Activated CD8-positive, alpha-beta T cell treated with anti-CD3 and anti-CD28 coated beads, Interleukin-2, amount 10 ng/mL, durations not matched to agents 7 days and 5 days (primary cell): Measurements from ENCODE around the gene CDC42EP3. TPM values are rescaled to one million over a fixed set of nuclear protein-coding genes. Genes with fewer than 3 reads are reported as not detected.
A peak's percentile ranks its signal among the peaks of the same experiment; 100 is the strongest.

Experiments used
- ATAC-seq: fragments of 150-1000 bp; cut with Tn5 transposase; one replicate; pipeline ENCODE4 v1.10.0; 2021; ENCODE audit warnings: moderate library complexity
- CTCF ChIA-PET: fragments of 350-600 bp; sonication (Branson Sonifier 250); formaldehyde crosslinking; loops from one replicate; lab custom pipeline; 2021; ENCODE audit warnings: antibody characterized with exemption; lab: Charles Lee
- POLR2A ChIA-PET: fragments of 350-600 bp; sonication (Branson Sonifier 250); formaldehyde crosslinking; loops from one replicate; lab custom pipeline; 2021; ENCODE audit warnings: antibody characterized with exemption; lab: Charles Lee
- DNase-seq: peaks from one replicate; pipeline ENCODE4 v3.0.0-alpha.2; 2020
- H3K27ac Mint-ChIP-seq: one replicate; pipeline ENCODE4 v1.8.0; 2021; ENCODE audit warnings: mild to moderate bottlenecking, mixed read lengths
- H3K27me3 Mint-ChIP-seq: one replicate; pipeline ENCODE4 v1.8.0; 2021; ENCODE audit warnings: low read depth, mixed read lengths
- H3K36me3 Mint-ChIP-seq: one replicate; pipeline ENCODE4 v1.8.0; 2021; ENCODE audit warnings: low read depth, mixed read lengths
- H3K4me1 Mint-ChIP-seq: one replicate; pipeline ENCODE4 v1.8.0; 2021; ENCODE audit warnings: low read depth, mixed read lengths
- H3K4me3 Mint-ChIP-seq: one replicate; pipeline ENCODE4 v1.8.0; 2021; ENCODE audit warnings: mild to moderate bottlenecking, mixed read lengths
- H3K9me3 Mint-ChIP-seq: one replicate; pipeline ENCODE4 v1.8.0; 2022; ENCODE audit warnings: mixed read lengths; ENCODE audit not compliant: insufficient read depth
- total RNA-seq, 2 experiments: library from RNA; stranded (reverse); gene quantifications; one replicate each; pipeline ENCODE4 v1.2.3, GENCODE V29; 2021

Gene CDC42EP3
- total RNA-seq, 2 experiments from 2014 or later = 30.1 to 33.2 TPM

DNA sequence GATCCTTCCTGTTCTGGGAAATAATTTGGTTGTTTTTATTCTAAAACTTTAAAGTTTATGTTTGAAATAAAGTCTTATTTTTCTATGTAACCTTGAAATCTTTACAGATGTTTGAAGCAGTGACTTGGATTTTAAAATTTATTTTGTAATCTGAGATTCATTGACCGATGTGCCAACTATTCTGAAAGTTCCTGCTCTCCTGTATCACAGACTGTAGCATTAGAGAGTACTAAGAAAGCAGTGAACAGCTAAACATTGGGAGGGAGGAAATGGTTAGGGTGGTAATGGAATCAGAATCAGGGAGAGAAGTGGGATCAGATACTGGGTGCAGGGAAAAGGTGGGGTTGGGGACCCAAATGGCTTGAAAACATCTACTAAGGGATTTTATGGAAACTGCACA, 69.9 kb downstream of the CDC42EP3 start:
- Mint-ChIP-seq H3K27ac (peak overlapping the region; percentile 63), H3K36me3 (peaks cover 79% of the 10 kb centered on the region), H3K9me3 (peaks cover 49% of the 10 kb centered on the region), H3K4me1 (peaks cover 58% of the 10 kb centered on the region), H3K27me3 (no peaks in the 10 kb centered on the region), H3K4me3 (peak overlapping the region; percentile 75)
- no peak for ATAC-seq
- DNase-seq = no peak
- CTCF ChIA-PET = interaction anchor here (1.3 to 1.5 kb wide), 2 partner anchors 13 to 47 kb away, joined by 3 to 6 read pairs; no protein-coding TSS in a partner anchor
- POLR2A ChIA-PET = interaction anchor here (2.6 kb wide), 1 partner anchor 14 kb away, joined by 8 read pairs; no protein-coding TSS in a partner anchor

DNA sequence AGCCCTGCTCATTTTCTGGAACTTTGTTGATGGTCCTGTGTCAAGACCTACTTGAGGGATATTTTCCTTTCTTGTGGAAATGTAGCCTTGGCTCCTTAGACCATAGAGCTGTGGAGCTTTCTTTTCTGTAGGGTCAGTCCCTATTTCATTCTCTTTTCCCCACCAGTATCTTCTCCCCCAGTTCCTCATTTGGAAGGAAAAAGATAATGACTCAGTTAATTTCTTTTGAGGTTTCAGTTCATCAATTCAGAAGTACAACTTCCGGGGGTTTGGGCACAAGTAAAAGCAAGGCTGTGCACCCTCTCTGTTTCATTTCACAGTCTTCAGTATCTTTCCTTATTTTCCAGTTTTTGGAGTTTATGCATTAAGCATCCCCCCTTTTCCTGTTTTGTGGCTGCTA, 70.7 kb downstream of the CDC42EP3 start:
- peak overlapping the region; percentile 86 for H3K27ac Mint-ChIP-seq
- POLR2A ChIA-PET = interaction anchor here (0.7 to 2.6 kb wide), 7 partner anchors 9 to 72 kb away, joined by 3 to 10 read pairs (median 5); no protein-coding TSS in a partner anchor
- ATAC-seq (no peak), DNase-seq (no peak)
- peaks cover 79% of the 10 kb centered on the region for H3K36me3 Mint-ChIP-seq
- CTCF ChIA-PET = interaction anchor here (0.8 to 2.7 kb wide), 8 partner anchors 11 to 277 kb away, joined by 3 to 10 read pairs (median 5); no protein-coding TSS in a partner anchor
- peaks cover 58% of the 10 kb centered on the region for H3K4me1 Mint-ChIP-seq
- H3K4me3 Mint-ChIP-seq = peak overlapping the region; percentile 75
- H3K9me3 Mint-ChIP-seq = peaks cover 47% of the 10 kb centered on the region
- no peaks in the 10 kb centered on the region for H3K27me3 Mint-ChIP-seq

DNA sequence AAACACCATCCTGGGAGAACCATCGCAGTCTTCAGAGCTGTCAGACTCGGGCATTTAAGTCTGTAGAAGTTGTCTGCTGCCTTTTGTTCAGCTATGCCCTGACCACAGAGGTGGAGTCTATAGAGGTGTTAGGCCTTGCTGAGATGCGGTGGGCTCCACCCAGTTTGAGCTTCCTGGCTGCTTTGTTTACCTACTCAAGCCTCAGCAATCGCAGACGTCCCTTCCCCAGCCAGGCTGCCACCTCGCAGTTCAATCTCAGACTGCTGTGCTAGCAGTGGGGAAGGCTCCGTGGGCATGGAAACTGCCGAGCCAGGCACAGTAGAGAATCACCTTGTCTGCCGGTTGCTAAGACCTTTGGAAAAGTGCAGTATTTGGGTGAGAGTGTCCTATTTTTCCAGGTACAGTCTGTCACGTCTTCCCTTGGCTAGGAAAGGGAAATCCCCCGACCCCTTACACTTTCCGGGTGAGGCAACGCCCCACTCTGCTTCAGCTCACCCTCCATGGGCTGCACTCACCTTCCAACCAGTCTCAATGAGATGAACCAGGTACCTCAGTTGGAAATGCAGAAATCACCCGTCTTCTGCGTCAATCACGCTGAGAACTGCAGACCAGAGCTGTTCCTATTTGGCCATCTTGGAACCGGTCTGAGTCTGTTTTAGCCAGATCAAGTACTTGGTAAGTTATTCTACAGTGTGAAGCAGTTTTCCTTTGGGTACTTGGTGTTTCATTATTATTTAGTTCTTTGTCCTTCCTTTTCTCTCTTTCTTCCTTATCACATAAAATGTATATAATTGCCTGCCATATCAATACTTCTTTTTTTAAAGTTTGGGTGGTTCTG, 71.5 kb downstream of the CDC42EP3 start:
- POLR2A ChIA-PET = interaction anchor here (0.5 to 2.6 kb wide), 13 partner anchors 8 to 203 kb away, joined by 3 to 10 read pairs (median 4); no protein-coding TSS in a partner anchor
- DNase-seq (peak; percentile 80), ATAC-seq (peak; percentile 89)
- peak overlapping the region; percentile 86 for H3K27ac Mint-ChIP-seq
- peaks cover 39% of the 10 kb centered on the region for H3K9me3 Mint-ChIP-seq
- H3K36me3 Mint-ChIP-seq = peaks cover 81% of the 10 kb centered on the region
- no peaks in the 10 kb centered on the region for H3K27me3 Mint-ChIP-seq
- peak overlapping the region; percentile 75 for H3K4me3 Mint-ChIP-seq
- peaks cover 58% of the 10 kb centered on the region for H3K4me1 Mint-ChIP-seq
- CTCF ChIA-PET = interaction anchor here (0.6 to 2.7 kb wide), 13 partner anchors 10 to 278 kb away, joined by 3 to 10 read pairs (median 4); no protein-coding TSS in a partner anchor

DNA sequence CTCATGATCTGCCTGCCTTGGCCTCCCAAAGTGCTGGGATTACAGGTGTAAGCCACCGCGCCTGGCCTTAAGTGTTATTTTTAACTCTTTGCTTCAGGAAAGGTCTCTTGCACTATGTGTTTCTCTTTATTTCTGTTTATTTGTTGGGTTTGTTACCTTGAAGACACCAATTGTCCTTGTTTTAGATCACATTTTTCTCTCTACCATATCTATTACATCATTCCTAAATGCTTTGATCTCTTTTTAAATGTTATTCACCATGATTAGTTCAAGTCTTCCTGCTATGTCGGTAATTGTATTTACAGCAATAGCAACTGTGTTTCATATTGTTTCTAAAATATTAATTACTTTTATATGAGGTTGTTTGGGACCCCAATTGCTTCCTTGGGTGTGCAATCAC, 77.7 kb downstream of the CDC42EP3 start:
- Mint-ChIP-seq H3K27me3 (no peaks in the 10 kb centered on the region), H3K9me3 (peaks cover 13% of the 10 kb centered on the region), H3K36me3 (peaks cover 38% of the 10 kb centered on the region), H3K4me1 (peaks cover 28% of the 10 kb centered on the region), H3K27ac (no peak overlapping the region), H3K4me3 (no peak overlapping the region)
- ChIA-PET CTCF (interaction anchor here (1.9 kb wide), 1 partner anchor 11 kb away, joined by 5 read pairs; no protein-coding TSS in a partner anchor), POLR2A (no interaction called here)
- ATAC-seq (no peak), DNase-seq (no peak)

DNA sequence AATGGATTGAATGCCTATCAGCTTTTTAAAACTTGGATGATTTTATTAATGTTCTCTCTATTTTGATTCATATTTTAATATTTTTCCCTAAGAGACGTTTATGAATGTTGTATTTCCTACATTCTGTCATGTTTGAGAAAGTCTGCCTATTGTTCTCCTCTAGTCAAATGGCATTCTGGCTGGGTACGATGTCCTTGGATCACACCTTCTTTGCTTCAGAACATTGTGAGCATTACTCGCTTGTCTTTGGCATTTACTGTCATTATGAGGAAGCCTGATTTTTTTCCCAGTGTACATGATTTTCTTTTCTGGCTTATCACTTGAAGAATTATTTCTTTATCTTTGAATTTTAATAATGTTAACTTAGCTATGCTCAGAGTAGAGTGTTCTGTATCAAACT, 78.4 kb downstream of the CDC42EP3 start:
- Mint-ChIP-seq H3K27ac (no peak overlapping the region), H3K4me3 (no peak overlapping the region), H3K36me3 (peaks cover 33% of the 10 kb centered on the region), H3K4me1 (peaks cover 28% of the 10 kb centered on the region), H3K9me3 (peaks cover 9% of the 10 kb centered on the region), H3K27me3 (no peaks in the 10 kb centered on the region)
- DNase-seq (no peak), ATAC-seq (no peak)
- ChIA-PET POLR2A (no interaction called here), CTCF (interaction anchor here (1.9 kb wide), 1 partner anchor 11 kb away, joined by 5 read pairs; no protein-coding TSS in a partner anchor)
